Measurements from ENCODE around the gene RELB.

Gene RELB

GRCh38 chr19:45075301-45076028 lies 74.2 kb downstream of the RELB start:
- peak; percentile 29 to 46 for DNase-seq
- no peaks in the 10 kb centered on the region for H3K9me3 Mint-ChIP-seq
- H3K4me3 Mint-ChIP-seq: peak overlapping the region; percentile 88 to 91
- H3K4me1 Mint-ChIP-seq: peaks cover 57% of the 10 kb centered on the region
- peak overlapping the region; percentile 65 to 85 for H3K27ac Mint-ChIP-seq
- peak; percentile 18 for ATAC-seq
- H3K27me3 Mint-ChIP-seq: no peaks in the 10 kb centered on the region

- DNase-seq (peak; percentile 82 to 85), ATAC-seq (peak; percentile 86)
- Mint-ChIP-seq H3K27ac (peak within 1 kb of the TSS; percentile 65 to 85), H3K27me3 (no peaks in the 10 kb centered on the region), H3K4me1 (peaks cover 62% of the 10 kb centered on the region), H3K9me3 (no peaks in the 10 kb centered on the region), H3K4me3 (peak within 1 kb of the TSS; percentile 88 to 91)
Observed at GRCh38 chr19:45076029-45076850, 75.0 kb downstream of the RELB start, which contains the start of gene ZNF296. Gene ZNF296 (minus strand): TSS chr19:45076478. CDS start chr19:45076373, 105 bp downstream.

- Mint-ChIP-seq H3K27ac (peak overlapping the region; percentile 65 to 79), H3K4me1 (peaks cover 67% of the 10 kb centered on the region), H3K4me3 (peak overlapping the region; percentile 88 to 91), H3K27me3 (no peaks in the 10 kb centered on the region), H3K9me3 (no peaks in the 10 kb centered on the region)
- DNase-seq (no peak), ATAC-seq (no peak)
Observed at GRCh38 chr19:45076851-45077730, 75.8 kb downstream of the RELB start.

- peak overlapping the region; percentile 81 to 97 for H3K27ac Mint-ChIP-seq
- peak overlapping the region; percentile 92 to 93 for H3K4me3 Mint-ChIP-seq
- DNase-seq: no peak
- no peaks in the 10 kb centered on the region for H3K9me3 Mint-ChIP-seq
- no peaks in the 10 kb centered on the region for H3K27me3 Mint-ChIP-seq
- ATAC-seq: peak; percentile 18
- peaks cover 71% of the 10 kb centered on the region for H3K4me1 Mint-ChIP-seq
Observed at GRCh38 chr19:45078390-45079062, 77.3 kb downstream of the RELB start.

- DNase-seq (peak; percentile 86 to 87), ATAC-seq (peak; percentile 85)
- H3K4me1 Mint-ChIP-seq: peaks cover 71% of the 10 kb centered on the region
- no peaks in the 10 kb centered on the region for H3K9me3 Mint-ChIP-seq
- no peaks in the 10 kb centered on the region for H3K27me3 Mint-ChIP-seq
- peak within 1 kb of the TSS; percentile 97 for H3K27ac Mint-ChIP-seq
- H3K4me3 Mint-ChIP-seq: peak within 1 kb of the TSS; percentile 92 to 93
Observed at GRCh38 chr19:45079063-45079910, 78.0 kb downstream of the RELB start, which contains the start of gene GEMIN7. Gene GEMIN7 (plus strand): TSS chr19:45079260. CDS start chr19:45090115, 10,855 bp downstream.

GRCh38 chr19:45079911-45080370 lies 78.7 kb downstream of the RELB start:
- Mint-ChIP-seq H3K4me3 (peak overlapping the region; percentile 92 to 93), H3K9me3 (no peaks in the 10 kb centered on the region), H3K27ac (peak overlapping the region; percentile 97), H3K4me1 (peaks cover 65% of the 10 kb centered on the region), H3K27me3 (no peaks in the 10 kb centered on the region)
- DNase-seq (no peak), ATAC-seq (no peak)

- Mint-ChIP-seq H3K4me1 (peaks cover 61% of the 10 kb centered on the region), H3K27me3 (no peaks in the 10 kb centered on the region), H3K9me3 (no peaks in the 10 kb centered on the region), H3K4me3 (peak overlapping the region in 1 of 2 donors; percentile 52), H3K27ac (no peak overlapping the region)
- DNase-seq (no peak), ATAC-seq (no peak)
Observed at GRCh38 chr19:45082170-45082569, 80.9 kb downstream of the RELB start.

GRCh38 chr19:45086480-45086879 lies 85.2 kb downstream of the RELB start:
- Mint-ChIP-seq H3K27ac (peak overlapping the region in 1 of 2 donors; percentile 14), H3K27me3 (no peaks in the 10 kb centered on the region), H3K4me1 (peaks cover 50% of the 10 kb centered on the region), H3K4me3 (no peak overlapping the region), H3K9me3 (no peaks in the 10 kb centered on the region)
- DNase-seq (no peak), ATAC-seq (no peak)

- ATAC-seq (peak; percentile 74), DNase-seq (peak; percentile 22 to 54)
- peaks cover 50% of the 10 kb centered on the region for H3K4me1 Mint-ChIP-seq
- no peaks in the 10 kb centered on the region for H3K27me3 Mint-ChIP-seq
- peak overlapping the region; percentile 58 to 69 for H3K4me3 Mint-ChIP-seq
- peak overlapping the region; percentile 90 for H3K27ac Mint-ChIP-seq
- H3K9me3 Mint-ChIP-seq: no peaks in the 10 kb centered on the region
Observed at GRCh38 chr19:45087531-45087930, 86.3 kb downstream of the RELB start.
